Parathyroid adenoma (tissue), 2 donors: ENCODE measurements around the gene XPO1.

ENCODE experiments used
- H2AFZ ChIP-seq: fragments of 300-600 bp; sonication (generic); one replicate; pipeline ENCODE4 v1.7.0; 2017; ENCODE audit warnings: antibody characterized with exemption, mild to moderate bottlenecking
- H3K27ac ChIP-seq: fragments of 300-600 bp; sonication (generic); one replicate; pipeline ENCODE4 v1.7.0; 2017
- H3K27me3 ChIP-seq: fragments of 300-600 bp; sonication (generic); one replicate; pipeline ENCODE4 v1.7.0; 2017; ENCODE audit warnings: low read length; ENCODE audit not compliant: control insufficient read depth, insufficient read depth
- H3K36me3 ChIP-seq: fragments of 300-600 bp; sonication (generic); one replicate; pipeline ENCODE4 v1.7.0; 2017; ENCODE audit warnings: low read length; ENCODE audit not compliant: control insufficient read depth, insufficient read depth
- H3K4me1 ChIP-seq: fragments of 300-600 bp; sonication (generic); one replicate; pipeline ENCODE4 v1.7.0; 2017; ENCODE audit warnings: control low read depth
- H3K4me2 ChIP-seq: fragments of 300-600 bp; sonication (generic); one replicate; pipeline ENCODE4 v1.7.0; 2017; ENCODE audit warnings: low read length
- H3K4me3 ChIP-seq: fragments of 300-600 bp; sonication (generic); one replicate; pipeline ENCODE4 v1.7.0; 2017; ENCODE audit warnings: low read depth, low read length
- H3K79me2 ChIP-seq: fragments of 300-600 bp; sonication (generic); one replicate; pipeline ENCODE4 v1.7.0; 2017; ENCODE audit warnings: control low read depth
- H3K9ac ChIP-seq: fragments of 300-600 bp; sonication (generic); one replicate; pipeline ENCODE4 v1.7.0; 2017; ENCODE audit warnings: mild to moderate bottlenecking
- H3K9me3 ChIP-seq: fragments of 300-600 bp; sonication (generic); one replicate; pipeline ENCODE4 v1.7.0; 2017; ENCODE audit warnings: low read length; ENCODE audit not compliant: control insufficient read depth
- CTCF ChIP-seq: fragments of 300-600 bp; sonication (generic); IDR thresholded peaks from one replicate; pipeline ENCODE4 v1.7.0; 2017; ENCODE audit warnings: antibody characterized with exemption, mild to moderate bottlenecking
- donor health status: primary hyperparathyroidism.

XPO1 gene

GRCh38 chr2:61436092-61436491 lies 102.1 kb downstream of the XPO1 start:
- no peaks in the 10 kb centered on the region for H3K36me3 ChIP-seq
- H3K4me1 ChIP-seq, result peaks cover 4% of the 10 kb centered on the region
- H3K27ac ChIP-seq, result no peak overlapping the region
- H3K4me2 ChIP-seq, result no peak overlapping the region
- no peak overlapping the region for H3K9ac ChIP-seq
- no peaks in the 10 kb centered on the region for H3K27me3 ChIP-seq
- no peak overlapping the region for H2AFZ ChIP-seq
- H3K4me3 ChIP-seq, result no peak overlapping the region
- H3K79me2 ChIP-seq, result peaks cover 85% of the 10 kb centered on the region
- TF ChIP-seq CTCF, result no peak
- no peaks in the 10 kb centered on the region for H3K9me3 ChIP-seq

DNA sequence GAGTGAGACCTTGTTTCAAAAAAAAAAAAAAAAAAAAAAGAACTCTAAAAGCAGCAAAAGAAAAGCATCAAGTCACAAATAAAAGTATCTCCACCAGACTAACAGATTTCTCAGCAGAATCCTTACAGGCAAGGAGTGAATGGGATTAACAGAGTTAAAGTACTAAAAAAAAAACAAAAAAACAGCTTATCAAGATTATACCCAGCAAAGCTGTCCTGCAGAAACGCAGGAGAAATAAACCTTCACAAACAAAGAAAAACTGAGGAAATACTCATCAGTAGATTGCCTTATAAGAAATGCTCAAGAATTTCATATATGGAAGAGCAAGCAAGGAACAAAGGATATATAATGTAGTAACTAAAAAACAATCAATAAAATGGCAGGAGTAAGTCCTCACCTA lies 102.9 kb downstream of the XPO1 start:
- Histone ChIP-seq H2AFZ (no peak overlapping the region), H3K4me3 (no peak overlapping the region), H3K79me2 (peaks cover 87% of the 10 kb centered on the region), H3K9me3 (no peaks in the 10 kb centered on the region), H3K4me1 (peaks cover 4% of the 10 kb centered on the region), H3K36me3 (no peaks in the 10 kb centered on the region), H3K27me3 (no peaks in the 10 kb centered on the region), H3K27ac (no peak overlapping the region), H3K9ac (no peak overlapping the region), H3K4me2 (no peak overlapping the region)
- no peak for TF ChIP-seq CTCF

DNA sequence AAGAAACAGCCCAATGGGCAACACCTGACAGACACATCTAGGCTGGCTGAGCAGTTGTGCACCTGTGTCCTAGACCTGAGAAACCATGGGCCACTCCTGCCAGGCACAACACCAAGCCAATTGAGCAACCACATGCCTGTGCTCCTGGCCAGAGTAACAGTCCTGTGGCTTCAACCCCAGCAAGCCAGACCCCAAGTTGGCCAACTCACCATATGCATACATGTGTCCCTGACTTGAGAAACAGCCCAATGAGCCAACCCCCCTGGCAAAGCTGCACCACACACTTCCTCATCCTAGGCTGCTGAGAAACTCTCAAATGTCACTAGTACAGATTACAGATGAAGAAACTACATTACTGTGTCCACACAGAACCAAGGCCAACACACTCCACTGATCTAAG lies 103.8 kb downstream of the XPO1 start:
- no peak overlapping the region for H3K4me3 ChIP-seq
- no peaks in the 10 kb centered on the region for H3K36me3 ChIP-seq
- TF ChIP-seq CTCF, result no peak
- H3K79me2 ChIP-seq, result peaks cover 78% of the 10 kb centered on the region
- H2AFZ ChIP-seq, result no peak overlapping the region
- no peak overlapping the region for H3K9ac ChIP-seq
- peaks cover 1% of the 10 kb centered on the region for H3K4me1 ChIP-seq
- H3K9me3 ChIP-seq, result no peaks in the 10 kb centered on the region
- H3K27ac ChIP-seq, result no peak overlapping the region
- no peaks in the 10 kb centered on the region for H3K27me3 ChIP-seq
- no peak overlapping the region for H3K4me2 ChIP-seq

DNA sequence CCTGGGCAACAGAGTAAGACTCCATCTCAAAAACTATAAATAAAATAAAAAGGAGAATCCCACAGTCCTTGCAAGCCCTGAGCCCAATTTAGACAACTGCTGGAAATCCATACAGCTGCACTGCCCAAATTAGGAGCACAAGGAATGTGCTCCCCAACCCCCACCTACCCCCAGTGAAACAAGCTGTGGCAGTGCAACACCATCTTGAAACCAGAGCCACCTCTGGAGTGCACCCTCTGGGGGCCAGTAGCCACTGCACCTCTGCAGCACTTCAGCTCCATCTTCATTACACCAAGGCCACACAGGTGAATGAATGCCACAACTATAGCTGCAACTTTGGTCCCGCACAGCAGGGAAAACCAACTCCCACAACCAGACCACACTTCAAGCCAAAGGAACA lies 104.5 kb downstream of the XPO1 start:
- Histone ChIP-seq H3K4me1 (no peaks in the 10 kb centered on the region), H3K79me2 (peaks cover 77% of the 10 kb centered on the region), H3K36me3 (no peaks in the 10 kb centered on the region), H3K9me3 (no peaks in the 10 kb centered on the region), H3K27me3 (no peaks in the 10 kb centered on the region), H3K4me2 (no peak overlapping the region), H3K4me3 (no peak overlapping the region), H3K9ac (no peak overlapping the region), H3K27ac (no peak overlapping the region), H2AFZ (no peak overlapping the region)
- TF ChIP-seq CTCF, result no peak

GRCh38 chr2:61432990-61433389 lies 105.2 kb downstream of the XPO1 start:
- H3K9ac ChIP-seq, result no peak overlapping the region
- no peak overlapping the region for H3K4me3 ChIP-seq
- no peak overlapping the region for H3K27ac ChIP-seq
- peaks cover 76% of the 10 kb centered on the region for H3K79me2 ChIP-seq
- H3K36me3 ChIP-seq, result no peaks in the 10 kb centered on the region
- H3K9me3 ChIP-seq, result no peaks in the 10 kb centered on the region
- no peaks in the 10 kb centered on the region for H3K27me3 ChIP-seq
- no peak for TF ChIP-seq CTCF
- no peaks in the 10 kb centered on the region for H3K4me1 ChIP-seq
- no peak overlapping the region for H2AFZ ChIP-seq
- no peak overlapping the region for H3K4me2 ChIP-seq
